ENCODE data around the gene HIBCH.
"Not testable (repeated sequence)": the region's sequence is repeated elsewhere in the genome, so short reads cannot be mapped to it uniquely, and the experiment has no call there.

The HIBCH gene, protein sequence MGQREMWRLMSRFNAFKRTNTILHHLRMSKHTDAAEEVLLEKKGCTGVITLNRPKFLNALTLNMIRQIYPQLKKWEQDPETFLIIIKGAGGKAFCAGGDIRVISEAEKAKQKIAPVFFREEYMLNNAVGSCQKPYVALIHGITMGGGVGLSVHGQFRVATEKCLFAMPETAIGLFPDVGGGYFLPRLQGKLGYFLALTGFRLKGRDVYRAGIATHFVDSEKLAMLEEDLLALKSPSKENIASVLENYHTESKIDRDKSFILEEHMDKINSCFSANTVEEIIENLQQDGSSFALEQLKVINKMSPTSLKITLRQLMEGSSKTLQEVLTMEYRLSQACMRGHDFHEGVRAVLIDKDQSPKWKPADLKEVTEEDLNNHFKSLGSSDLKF

DNA sequence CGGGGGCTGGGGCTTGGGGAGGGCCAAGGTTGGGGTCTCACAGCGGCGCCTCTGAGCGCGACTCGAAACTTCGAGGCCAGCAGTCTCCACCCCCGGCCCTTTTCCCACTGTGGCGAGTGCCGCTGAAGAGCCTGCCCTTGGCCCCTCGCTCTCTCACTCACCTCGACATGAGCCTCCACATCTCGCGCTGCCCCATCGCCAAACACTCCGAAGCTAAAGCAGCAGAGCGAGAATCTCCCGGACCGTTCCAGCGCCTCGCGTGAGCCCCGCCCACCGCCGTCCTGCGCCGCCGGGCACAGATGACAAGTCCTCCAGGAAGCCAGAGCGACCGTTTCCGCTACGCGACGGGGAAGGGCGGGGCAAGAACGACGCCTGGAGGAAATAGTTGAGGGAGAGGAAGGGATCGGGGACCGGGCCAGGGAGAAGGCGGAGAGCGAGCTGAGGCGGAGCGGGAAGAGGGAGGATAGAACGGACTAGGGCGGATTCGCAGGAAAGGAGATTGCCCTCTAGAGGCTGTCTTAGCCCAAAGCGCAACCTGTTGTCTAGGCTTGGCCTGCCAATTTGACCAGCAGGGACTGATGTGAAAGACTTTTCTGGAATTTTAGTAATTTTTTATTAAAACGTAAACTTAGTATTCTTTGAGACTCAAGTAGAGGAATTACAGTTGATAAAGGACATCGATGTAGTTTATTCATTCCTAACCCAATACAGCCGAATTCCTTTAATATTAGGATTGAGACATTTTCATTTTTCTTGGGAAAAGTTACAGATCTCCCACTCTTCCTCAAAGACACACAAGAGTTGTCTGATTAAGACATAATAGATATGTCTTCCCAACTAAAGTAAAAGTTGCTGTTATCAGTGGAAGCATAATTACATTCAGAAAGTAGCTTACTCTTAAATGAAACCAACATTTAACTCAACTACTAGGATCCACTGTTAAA is at the start of gene HIBCH:
Gene HIBCH, minus strand, starts transcription at position 272 of the 944 bp plus-strand sequence. Its CDS starts 76 bp downstream, at position 196.
- DNase-seq: peak; percentile 84

DNA sequence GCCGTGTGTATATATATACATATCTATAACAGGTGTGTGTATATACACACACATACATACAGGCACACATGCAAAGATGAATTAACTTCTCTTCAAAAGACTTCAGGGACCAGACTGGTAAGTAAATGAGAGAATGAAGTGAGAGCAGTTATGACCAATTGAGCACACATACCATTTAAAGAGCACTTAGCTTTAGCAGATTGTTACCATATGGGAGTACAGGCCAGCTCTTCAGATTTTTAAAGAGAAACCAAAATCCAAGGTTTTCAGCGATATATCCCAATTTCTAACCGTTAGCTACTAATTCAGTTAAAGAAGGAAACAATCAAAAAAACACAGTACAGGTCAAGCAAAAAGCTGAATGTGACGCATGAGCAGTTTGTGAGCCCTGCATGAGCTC is 47.5 kb upstream of the HIBCH start:
- no peak for DNase-seq

DNA sequence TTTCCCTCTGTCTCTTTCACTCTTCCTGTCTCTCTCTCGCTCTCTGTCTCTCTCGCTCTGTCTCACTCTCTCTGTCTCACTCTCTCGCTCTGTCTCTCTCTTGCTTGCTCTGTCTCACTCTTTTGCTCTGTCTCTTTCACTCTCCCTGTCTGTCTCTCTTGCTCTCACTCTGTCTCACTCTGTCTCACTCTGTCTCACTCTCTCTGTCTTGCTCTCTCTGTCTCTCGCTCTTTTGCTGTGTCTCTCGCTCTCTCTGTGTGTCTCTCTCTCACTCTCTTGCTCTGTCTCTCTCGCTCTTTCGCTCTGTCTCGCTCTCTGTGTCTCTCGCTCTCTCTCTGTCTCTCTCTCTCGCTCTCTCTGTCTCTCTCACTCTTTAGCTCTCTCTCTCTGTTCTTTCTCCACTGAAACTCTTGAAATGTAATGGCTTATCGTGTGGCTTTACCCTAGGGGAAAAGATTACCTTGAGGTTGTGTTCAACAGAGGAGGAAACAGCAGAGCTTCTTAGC is 46.7 kb upstream of the HIBCH start:
- no peak for DNase-seq

DNA sequence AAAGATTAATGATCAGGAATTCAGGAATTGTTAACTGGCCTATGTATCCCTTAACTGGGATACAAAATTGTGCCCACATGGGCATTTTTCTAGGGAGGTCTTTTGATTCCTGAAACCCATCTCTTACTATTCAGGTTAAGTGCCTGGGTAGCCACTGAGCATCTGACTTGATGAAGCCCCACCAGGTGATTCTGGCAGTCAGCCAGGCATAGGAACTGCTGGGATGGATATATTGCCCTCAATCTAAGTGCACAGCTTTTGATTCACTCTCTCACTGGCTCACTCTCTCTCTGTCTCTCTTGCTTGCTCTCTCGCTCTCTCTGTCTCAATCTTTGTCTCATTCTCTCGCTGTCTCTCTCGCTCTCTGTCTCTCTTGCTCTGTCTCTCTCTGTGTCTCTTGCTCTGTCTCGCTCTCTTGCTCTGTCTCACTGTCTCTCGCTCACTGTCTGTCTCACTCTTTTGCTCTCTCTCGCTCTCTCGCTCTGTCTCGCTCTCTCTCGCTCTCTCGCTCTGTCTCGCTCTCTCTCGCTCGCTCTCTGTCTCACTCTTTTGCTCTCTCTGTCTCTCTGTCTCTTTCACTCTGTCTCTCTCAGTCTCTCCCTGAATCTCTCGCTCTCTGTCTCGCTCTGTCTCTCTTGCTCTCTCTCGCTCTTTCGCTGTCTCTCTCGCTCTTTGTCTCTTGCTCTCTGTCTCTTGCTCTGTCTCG is 46.0 kb upstream of the HIBCH start:
- DNase-seq: no peak

DNA sequence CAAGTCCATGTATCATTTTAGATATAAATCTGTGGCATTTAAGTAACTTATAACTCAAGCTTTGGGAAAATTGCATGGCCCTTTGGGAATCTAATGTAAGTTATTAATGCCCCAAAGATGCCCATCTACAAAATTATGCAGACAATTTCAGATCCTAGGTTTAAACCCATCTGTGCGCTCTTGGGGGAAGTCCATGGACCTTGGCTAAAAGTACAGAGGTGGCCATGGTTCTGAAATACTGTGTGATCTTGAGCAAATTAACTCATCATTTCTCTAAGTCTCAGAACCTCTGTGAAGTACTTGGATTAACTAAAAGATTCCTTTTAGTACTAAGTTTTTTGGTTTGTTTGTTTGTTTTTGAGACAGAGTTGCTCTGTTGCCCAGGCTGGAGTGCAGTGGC is 43.3 kb upstream of the HIBCH start:
- DNase-seq: no peak

DNA sequence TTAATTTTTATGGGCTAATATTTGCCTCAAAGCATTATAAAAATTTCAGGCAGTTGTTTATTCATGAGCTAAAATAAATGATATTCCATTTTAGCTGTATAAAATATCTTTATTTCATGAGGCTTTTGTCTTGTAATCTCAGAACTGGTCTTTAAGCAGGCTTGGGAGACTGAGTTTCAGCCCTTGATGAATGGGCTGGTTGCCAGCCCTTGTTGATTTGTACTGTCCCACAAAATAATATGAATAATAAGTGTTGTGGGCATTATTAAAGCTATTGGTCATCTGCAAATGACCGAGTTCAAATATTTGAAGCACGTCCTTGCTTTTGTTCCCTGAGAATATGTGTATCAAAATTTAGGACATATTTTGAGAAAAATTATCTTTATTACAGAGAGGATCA is 41.9 kb upstream of the HIBCH start:
- no peak for DNase-seq

DNA sequence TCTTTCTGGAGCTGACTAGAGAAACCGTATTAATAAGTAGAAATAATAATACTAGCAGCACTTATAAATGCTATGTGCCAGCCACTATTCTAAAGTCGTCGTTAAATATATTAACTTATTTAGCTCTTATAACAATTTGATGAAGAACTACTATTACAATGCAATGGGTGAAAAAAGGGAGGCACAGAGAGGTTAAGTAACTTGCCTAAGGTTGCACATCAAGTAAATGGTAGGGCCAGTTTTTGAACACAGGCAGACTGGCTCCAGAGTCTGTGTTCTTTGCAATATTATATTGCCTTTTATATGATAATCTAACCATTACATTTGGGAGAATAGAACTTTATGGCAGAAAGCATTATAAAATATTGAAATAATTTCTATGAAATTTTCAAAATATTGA is 41.3 kb upstream of the HIBCH start:
- DNase-seq: no peak

DNA sequence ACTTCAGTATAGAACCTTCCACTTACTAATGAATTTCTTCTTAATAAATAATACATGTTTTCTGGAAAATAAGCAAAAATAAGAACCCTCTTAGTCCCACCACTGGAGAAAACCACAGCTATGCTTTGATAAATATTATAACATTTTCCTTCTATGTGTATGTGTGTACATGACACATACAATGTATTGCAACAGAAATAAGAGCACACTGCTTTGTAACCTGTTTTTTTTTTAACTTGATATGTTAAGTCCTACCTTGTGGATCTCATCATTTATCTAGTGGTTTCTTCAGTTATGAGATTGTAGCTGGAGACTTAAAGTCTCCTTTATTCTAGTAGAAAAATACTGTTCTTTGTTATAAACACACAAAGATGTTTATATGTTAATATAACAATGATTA is 40.9 kb upstream of the HIBCH start:
- DNase-seq: no peak

DNA sequence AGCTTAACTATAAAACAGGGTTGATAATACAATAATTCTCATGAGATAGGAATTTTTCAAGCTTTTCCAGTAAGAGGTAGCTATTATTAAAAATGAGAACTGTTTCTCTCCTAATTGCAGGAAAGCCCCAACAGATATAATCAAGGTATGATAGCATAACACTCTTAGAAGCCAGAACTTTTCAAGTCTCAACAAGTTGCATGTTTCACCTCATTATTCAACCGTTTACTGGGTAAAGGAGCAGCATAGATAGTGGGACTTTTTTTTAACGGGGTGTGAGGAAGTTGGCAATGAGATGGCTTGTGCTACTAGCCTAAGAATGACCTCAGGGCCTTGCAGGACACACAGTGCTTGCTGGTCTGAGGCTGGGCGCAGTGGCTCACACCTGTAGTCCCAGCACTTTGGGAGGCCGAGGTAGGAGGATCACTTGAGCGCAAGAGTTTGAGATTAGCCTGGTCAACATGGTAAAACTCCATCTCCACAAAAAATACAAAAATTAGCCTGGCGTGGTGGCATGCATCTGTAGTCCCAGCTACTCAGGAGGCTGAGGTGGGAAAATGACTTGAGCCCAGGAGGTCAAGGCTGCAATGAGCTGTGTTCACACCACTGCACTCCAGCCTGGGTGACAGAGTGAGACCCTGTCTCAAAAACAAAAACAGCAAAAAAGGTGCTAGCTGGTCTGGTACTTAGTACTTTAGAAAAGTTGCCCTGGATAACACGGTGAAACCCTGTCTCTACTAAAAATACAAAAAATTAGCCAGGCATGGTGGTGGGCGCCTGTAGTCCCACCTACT is 39.2 kb upstream of the HIBCH start:
- not testable (repeated sequence) for DNase-seq

DNA sequence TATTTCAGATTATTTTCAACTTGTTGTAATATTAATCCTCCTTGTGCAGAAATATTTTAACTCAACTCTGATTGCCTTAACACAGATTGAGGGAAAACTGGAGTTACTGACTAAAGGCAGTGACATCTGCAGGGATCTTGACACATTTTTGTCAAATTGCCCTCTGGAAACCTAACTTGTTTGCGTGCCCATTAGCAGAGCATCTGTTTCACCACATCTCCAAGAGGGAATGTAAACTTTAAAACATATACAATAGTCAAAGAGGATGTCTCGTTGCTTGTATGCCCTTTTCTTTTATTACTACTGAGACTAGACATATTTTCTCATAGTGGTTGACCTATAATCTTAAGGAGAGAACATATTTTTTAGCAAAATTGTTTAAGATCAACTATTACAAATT is 38.0 kb upstream of the HIBCH start:
- DNase-seq: no peak

DNA sequence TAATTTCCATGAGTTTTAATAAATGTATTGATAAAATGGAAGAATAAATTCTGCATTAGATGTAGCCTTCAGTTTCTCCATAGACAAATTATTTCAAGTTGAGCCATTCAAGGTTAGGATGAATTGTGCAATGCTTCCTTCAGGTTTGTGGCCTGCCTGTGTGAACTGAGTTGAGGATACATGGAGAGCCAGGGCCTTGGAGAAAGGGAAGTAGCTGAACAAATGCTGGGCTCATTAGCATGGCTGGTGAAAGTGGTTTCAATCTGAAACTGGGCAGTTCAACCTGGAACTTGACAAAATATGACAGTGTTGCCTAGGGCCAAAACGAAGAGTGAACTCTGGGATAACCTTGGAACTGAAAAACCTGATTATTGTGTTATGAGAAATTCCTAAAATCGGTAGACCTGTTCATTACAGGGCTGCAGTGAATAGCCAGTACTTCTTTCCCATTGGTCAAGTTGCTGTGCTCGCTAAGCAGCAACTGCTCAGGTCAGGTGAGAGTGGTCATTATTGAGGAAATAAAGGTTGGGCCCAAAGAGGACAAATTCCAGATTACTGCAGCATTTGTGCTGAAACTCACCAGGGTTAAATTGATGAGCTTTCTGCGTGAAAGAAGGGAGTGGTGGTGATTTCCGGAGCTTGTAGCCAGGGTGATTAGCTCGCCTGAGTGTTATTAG is 36.5 kb upstream of the HIBCH start:
- DNase-seq: no peak

DNA sequence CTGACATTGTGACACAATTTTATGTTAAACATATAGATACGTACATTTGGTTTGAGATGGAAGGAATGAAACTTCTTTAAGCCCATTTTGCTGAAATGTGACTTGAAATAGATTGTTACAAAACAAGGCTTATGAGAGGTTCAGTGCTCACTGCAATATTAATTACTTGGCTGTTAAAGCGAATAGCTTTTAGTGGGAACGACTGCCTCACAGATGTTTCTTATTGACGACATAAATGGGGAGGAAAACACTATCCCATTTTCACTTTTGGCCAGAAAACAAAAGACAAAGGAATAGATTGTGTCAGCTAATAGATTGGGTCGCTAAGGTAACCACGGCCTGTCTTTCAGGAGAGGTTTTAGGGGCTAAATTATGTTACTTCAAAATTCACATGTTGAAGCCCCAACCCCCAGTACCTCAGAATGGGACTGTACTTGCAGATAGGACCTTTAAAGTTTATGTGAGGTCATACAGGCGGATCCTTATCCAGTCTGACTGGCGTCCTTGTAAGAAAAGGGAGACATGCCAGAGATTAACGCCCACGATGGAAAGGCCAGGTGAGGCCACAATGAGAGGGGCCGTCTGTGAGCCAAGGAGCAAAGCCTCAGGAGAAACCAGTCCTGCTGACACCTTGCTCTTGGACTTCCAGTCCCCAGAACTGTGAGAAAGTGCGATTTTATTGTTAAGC is 34.5 kb upstream of the HIBCH start:
- DNase-seq: no peak

DNA sequence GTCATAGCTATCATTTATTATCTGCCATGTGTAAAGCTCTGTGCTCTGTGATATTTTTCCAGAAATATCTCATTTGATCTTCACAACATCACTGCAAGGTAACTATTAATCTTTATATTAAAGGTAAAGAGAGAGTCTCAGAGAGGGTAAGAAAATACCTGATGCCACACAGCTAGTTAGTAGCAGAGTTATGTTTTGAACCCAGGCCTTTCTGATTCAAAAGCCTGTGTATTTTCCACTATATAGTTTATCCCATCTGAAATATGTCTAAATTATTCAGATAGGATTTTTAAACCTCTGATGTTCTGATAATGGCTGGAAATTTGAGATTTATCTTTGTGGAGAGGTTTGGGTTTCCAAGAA is 33.9 kb upstream of the HIBCH start:
- DNase-seq: no peak

DNA sequence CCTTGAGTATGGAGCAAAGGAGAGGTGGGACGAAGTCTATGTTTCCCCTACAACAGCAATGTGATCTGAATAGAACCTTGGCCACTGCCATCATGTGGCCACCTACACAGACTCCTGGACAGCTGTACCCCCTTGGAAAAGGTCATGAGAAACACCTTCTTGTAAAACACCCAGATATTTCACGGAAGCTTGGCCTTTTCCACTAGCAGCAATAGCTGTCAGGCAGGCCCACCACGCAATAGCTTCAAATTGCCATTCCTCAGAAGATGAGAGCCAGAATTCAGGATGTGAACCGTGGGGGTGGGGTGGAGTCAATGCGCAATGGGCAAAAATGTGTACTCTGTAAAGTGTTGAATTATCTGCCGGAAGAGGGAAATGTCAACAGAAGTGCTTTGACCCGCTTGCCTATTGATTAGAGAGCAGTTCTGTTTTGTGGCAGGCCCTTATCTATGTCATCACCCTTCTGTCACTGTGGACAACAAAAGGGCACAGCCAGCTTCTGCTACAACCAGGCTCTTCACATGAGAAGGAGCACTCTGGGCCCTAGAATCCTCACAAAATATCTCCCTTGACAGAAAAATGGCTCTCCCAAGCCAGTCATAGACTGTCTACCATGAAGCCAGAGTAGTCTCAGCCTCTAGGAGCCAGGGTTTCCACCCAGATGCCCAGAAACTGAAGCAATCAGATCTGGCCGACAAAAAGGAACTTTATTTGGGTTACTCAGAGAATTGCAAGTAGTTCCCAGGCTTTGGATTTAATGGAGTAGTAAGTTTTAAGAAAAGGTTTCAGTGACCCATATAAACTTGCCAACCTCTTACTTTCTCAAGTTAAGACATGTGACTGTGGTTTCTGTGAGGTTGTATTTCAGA is 33.3 kb upstream of the HIBCH start:
- no peak for DNase-seq

DNA sequence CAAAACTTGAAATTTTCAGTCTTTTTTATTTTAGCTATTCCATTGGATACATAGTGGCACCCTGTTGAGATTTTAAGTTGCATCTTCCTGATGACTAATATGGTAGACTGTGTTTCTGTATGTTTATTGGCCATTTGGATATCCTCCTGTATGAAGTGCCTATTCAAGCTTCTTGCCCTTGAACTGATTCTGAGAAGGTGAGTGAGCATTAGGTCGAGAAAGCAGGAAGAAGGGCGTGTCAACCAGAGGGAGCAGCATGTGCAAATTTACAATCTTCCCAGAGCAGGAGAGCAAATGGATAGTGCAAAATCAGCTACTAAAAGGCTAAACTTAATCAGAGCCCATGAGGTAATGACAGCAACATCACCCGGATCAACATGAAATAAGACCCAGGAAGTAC is 32.3 kb upstream of the HIBCH start:
- DNase-seq: no peak

DNA sequence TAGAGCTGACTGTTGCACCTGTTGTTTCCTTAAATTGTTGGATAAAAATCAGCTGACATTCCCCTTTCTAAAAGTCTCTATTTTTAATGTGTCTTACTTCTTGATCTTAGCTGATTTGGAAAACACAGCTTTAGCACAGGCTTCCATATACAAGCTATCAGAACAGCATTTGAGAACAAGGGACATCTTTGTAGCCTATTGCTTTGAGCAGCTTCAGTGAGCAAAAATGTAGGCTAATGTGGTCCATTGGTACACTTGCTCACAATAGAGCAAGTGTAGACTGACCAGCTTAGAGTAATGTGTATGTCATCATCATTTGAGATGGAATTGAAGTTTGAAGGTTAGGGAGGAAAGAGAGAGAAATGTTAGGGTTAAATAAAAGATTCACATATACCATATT is 30.7 kb upstream of the HIBCH start:
- DNase-seq: no peak

DNA sequence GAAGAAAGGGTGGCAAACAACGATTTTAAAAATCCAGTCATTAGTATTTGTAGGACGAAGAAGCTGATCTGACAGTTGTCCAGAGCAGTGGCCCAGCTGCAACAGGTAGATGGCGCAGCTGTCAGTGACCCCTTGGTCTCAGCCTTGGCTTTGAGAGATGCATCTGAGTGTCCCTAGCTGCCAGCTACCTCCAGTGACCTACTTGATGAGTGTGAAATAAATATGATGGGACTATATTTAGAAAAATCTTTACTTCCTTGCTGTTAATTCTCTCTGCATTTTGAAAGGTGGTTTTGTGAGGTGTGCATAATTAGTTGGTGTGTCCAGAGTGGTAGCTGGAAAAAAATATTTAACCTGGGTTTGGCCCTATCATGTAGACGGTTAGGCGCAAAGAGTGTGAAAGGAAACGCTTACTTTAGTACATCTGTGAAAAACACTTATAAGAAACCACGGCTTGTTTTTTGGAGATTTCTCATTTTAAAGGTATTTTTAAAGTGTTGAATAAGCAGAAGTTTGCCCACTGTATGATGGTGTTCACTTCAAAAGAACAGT is 24.7 kb upstream of the HIBCH start:
- peak; percentile 23 for DNase-seq

DNA sequence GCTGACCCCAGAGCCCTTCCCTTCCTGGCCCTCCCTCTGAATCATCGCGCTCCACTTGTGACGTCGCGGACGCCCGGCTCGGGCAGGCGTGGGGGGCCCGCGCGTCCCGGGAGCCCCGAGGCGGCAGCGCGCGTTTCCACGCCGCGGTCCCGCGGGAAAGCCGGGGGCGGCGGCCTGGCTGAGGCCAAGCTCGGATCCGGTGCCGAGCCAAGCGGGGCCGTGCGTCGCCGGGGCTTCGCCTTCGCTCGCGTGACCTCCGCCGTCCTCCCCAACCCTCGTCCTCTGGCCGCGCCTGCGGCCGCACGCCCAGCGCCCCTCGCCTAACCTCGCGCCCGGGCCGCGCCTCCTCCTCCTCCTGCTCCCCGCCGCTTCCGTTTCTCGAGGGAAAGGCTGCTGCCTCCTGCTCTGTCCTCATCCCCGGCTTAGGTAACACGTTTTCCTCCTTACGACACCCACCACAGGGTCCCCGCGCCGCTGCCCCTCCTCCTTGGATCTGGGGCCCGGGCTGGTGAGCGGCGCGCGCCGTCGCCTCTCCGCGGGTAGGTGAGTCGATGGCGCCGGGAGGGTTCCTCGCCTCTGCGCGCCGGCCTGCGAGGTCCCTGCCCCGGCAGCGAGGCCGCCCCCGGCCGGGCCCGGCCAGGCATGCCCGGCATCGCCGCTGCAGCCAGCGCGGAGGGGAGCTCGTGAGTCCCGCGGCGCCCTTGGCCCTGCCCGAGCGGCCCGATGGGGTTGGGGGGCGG is 24.1 kb upstream of the HIBCH start, which contains the start of gene INPP1:
Gene INPP1, plus strand, starts transcription at position 54 of the 740 bp plus-strand sequence. CDS start 16,514 bp downstream, outside the sequence.
- peak; percentile 46 for DNase-seq

DNA sequence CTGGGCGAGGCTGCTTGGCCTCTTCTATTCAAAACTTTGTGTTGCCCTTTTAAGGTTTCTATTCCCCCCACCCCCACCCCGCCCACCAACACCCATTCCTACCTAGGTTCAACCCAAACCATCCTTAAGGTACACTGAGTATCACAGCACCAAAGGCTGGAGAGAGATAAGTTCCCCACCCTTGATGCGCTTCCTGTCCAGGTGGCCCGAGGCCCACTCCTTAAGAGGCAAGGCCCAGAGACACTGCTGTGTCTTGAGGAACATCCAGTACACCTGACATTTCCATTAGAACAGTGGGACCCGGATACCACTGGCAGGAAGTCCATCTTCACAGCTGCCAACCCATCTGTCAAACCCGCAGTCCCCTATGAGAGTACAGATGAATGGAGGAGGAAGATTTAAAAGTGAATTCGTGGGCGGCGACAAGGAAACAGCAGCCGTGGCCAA is 23.5 kb upstream of the HIBCH start:
- DNase-seq: no peak

Data from CD4-positive, alpha-beta T cell treated with Interleukin-12 subunit alpha and Interleukin-12 subunit beta, for 1 hour (primary cell).